Activated CD4-positive, alpha-beta T cell treated with anti-CD3 and anti-CD28 coated beads, Interleukin-10, Interleukin-2, amounts not matched to agents 100 ng/mL and 50 ng/mL, durations not matched to agents 16 hours and 8 hours (primary cell): ENCODE measurements around the gene POLN.
"Not testable (repeated sequence)": the region's sequence is repeated elsewhere in the genome, so short reads cannot be mapped to it uniquely, and the experiment has no call there.

Experiments
- DNase-seq: peaks from one replicate; pipeline ENCODE4 v3.0.0-alpha.2; 2020

POLN gene

GRCh38 chr4:2049381-2049780 is 192.5 kb downstream of the POLN start:
- DNase-seq = no peak

- no peak for DNase-seq
These were observed 193.1 kb downstream of the POLN start for GRCh38 chr4:2048831-2049230.

- DNase-seq = no peak
These were observed 193.9 kb downstream of the POLN start for GRCh38 chr4:2047781-2048581.

GRCh38 chr4:2047031-2047660 is 194.8 kb downstream of the POLN start:
- DNase-seq = no peak

- no peak for DNase-seq
These were observed 195.6 kb downstream of the POLN start for GRCh38 chr4:2046031-2046961.

GRCh38 chr4:2045518-2045951 is 196.4 kb downstream of the POLN start:
- no peak for DNase-seq

GRCh38 chr4:2044542-2045517 is 197.1 kb downstream of the POLN start:
- DNase-seq = no peak

GRCh38 chr4:2044119-2044485 is 197.8 kb downstream of the POLN start:
- no peak for DNase-seq

- no peak for DNase-seq
These were observed 198.4 kb downstream of the POLN start for GRCh38 chr4:2043396-2044118.

- no peak for DNase-seq
These were observed 198.9 kb downstream of the POLN start for GRCh38 chr4:2042947-2043395.

- peak; percentile 20 for DNase-seq
These were observed 199.5 kb downstream of the POLN start for GRCh38 chr4:2042204-2042946.

GRCh38 chr4:2041239-2042130 is 200.4 kb downstream of the POLN start:
- peak; percentile 94 for DNase-seq

- no peak for DNase-seq
These were observed 201.3 kb downstream of the POLN start for GRCh38 chr4:2040391-2041238.

- no peak for DNase-seq
These were observed 205.1 kb downstream of the POLN start for GRCh38 chr4:2036866-2037265.

GRCh38 chr4:2036327-2036726 is 205.6 kb downstream of the POLN start:
- no peak for DNase-seq

GRCh38 chr4:2031161-2031560 is 210.8 kb downstream of the POLN start:
- not testable (repeated sequence) for DNase-seq

GRCh38 chr4:2027120-2027519 is 214.8 kb downstream of the POLN start:
- not testable (repeated sequence) for DNase-seq

- DNase-seq = no peak
These were observed 216.1 kb downstream of the POLN start for GRCh38 chr4:2025817-2026216.

- no peak for DNase-seq
These were observed 217.2 kb downstream of the POLN start for GRCh38 chr4:2024683-2025082.
